Tibial artery (tissue), 4 donors: ENCODE results near the gene HBEGF.
A peak's percentile ranks its signal among the peaks of the same experiment; 100 is the strongest.

Experiments used
- DNase-seq, 2 donors: peaks; one replicate each; pipeline ENCODE4 v3.0.0-alpha.2; 2019
- H3K27ac ChIP-seq, 2 donors: fragments of 200-600 bp; sonication (generic) in 1 of 2; 1 replicate in 1 of 2; 2 replicates in 1 of 2; pipeline ENCODE4 v1.5.1; 2018 to 2019; ENCODE audit warnings: mild to moderate bottlenecking in 1 of 2
- H3K27me3 ChIP-seq, 2 donors: fragments of 200-600 bp; sonication (generic) in 1 of 2; one replicate each; pipeline versions ENCODE4 v1.5.1 to v1.6.0; 2016 to 2019
- H3K36me3 ChIP-seq, 3 donors: fragments of 200-600 bp; sonication (generic) in 2 of 3; one replicate each; pipeline ENCODE4 v1.5.1; 2016 to 2019; ENCODE audit warnings: mild to moderate bottlenecking in 2 of 3
- H3K4me1 ChIP-seq, 4 donors: fragments of 200-600 bp; sonication (generic) in 2 of 4; 1 replicate in 3 of 4; 2 replicates in 1 of 4; pipeline ENCODE4 v1.5.1; 2016 to 2019
- H3K4me3 ChIP-seq, 2 donors: fragments of 200-600 bp; sonication (generic) in 1 of 2; 1 replicate in 1 of 2; 2 replicates in 1 of 2; pipeline ENCODE4 v1.5.1; 2018 to 2019; ENCODE audit warnings: mild to moderate bottlenecking in 2 of 2
- H3K9me3 ChIP-seq, 3 donors: fragments of 200-600 bp; sonication (generic) in 1 of 3; one replicate each; pipeline ENCODE4 v1.5.1; 2016 to 2019
- intact Hi-C: fragments of 100-400 bp; cut with DNase I; formaldehyde crosslinking; loops from one replicate; pipeline ENCODE4 v1.15.0; 2023; ENCODE audit warnings: low total_unique reads
- TF ChIP-seq, protein P1 (sequence below), 2 experiments: fragments of 200-600 bp in 1 of 2; fragments of 450-650 bp in 1 of 2; IDR thresholded peaks; one replicate each; pipeline ENCODE4 v1.5.1; 2017 to 2019; ENCODE audit warnings: antibody characterized with exemption in 2 of 2, mild to moderate bottlenecking in 1 of 2, moderate library complexity in 1 of 2

The HBEGF gene

DNA sequence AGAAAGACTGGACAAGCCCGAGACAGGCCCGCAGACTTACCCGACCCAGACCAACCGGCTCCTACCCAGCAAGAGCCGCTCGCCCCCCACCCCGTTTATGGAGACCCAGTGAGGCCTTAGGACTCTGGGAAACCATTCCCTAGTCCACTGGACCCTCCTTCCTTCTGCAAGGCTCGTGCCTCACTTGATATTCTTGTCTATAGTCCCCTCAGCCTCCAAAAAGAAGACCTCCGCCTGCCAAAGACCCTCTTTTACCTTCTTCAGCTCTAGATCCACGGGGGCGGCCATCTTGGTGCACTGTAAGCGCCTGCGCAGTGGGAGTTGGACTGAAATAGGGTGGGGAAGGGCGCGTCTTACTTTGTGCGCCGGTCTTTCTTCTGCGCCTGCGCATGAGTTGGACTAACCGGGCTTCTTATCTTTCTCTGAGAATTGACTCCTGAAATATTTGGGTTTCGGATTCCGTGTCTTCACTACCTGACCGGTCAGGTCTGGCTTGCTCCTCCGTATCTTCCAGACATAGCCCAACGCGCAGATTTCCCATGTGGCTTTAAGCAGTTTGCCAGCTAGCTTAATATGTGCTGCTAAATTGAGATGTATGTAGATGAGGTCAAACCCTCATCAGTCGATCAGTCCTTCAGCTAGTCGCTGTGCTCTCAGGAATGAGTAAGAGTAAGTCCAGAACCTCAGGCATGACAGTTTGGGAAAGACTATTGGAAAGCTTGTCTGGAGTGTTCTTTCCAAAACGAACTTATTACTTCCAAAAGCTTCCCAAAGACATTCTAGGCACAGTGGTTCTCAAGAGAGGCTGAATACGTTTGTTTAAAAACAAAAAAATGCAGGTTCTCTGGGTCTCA lies 43.4 kb downstream of the HBEGF start, which contains the start of gene PFDN1:
PFDN1 (minus strand) TSS at position 316 of the 854 bp plus-strand sequence; CDS start at position 288, 28 bp downstream.
- intact Hi-C loops: loop anchor here (5.0 kb wide), 1 partner anchor 44 kb away; the partner anchor contains the start of gene HBEGF
- peak within 1 kb of the TSS; percentile 84 to 86 for H3K27ac ChIP-seq
- peak; percentile 95 for DNase-seq
- no peaks in the 10 kb centered on the region for H3K27me3 ChIP-seq
- H3K36me3 ChIP-seq: peaks cover 0 to 9% (median 3%) of the 10 kb centered on the region in 3 donors
- H3K4me3 ChIP-seq: peak within 1 kb of the TSS; percentile 72 to 97
- TF ChIP-seq, protein P1, sequence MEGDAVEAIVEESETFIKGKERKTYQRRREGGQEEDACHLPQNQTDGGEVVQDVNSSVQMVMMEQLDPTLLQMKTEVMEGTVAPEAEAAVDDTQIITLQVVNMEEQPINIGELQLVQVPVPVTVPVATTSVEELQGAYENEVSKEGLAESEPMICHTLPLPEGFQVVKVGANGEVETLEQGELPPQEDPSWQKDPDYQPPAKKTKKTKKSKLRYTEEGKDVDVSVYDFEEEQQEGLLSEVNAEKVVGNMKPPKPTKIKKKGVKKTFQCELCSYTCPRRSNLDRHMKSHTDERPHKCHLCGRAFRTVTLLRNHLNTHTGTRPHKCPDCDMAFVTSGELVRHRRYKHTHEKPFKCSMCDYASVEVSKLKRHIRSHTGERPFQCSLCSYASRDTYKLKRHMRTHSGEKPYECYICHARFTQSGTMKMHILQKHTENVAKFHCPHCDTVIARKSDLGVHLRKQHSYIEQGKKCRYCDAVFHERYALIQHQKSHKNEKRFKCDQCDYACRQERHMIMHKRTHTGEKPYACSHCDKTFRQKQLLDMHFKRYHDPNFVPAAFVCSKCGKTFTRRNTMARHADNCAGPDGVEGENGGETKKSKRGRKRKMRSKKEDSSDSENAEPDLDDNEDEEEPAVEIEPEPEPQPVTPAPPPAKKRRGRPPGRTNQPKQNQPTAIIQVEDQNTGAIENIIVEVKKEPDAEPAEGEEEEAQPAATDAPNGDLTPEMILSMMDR (IDR thresholded peaks at IDR 0.05): no peak
- peaks cover 0 to 30% (median 19%) of the 10 kb centered on the region in 4 donors for H3K4me1 ChIP-seq
- H3K9me3 ChIP-seq: no peaks in the 10 kb centered on the region

DNA sequence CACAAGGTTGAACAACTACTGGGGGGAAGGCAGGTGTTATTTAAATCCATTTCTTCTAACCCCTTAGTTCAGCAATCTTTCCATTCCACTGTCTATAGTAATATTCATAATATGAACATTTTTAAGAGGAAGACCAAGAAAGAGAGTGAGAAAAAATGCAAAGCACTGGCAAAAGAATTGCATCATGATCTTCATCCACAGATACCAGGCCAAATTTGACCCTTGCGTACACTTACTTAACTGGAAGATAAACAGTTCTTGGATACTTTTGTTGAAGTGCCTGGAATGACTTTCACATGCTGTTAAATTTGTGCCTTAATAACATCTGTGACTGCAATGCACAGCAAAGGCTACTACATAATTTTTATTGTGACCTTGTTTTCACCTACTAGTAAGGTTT lies 45.3 kb downstream of the HBEGF start:
- H3K27ac ChIP-seq: no peak overlapping the region
- intact Hi-C loops: loop anchor here (5.0 kb wide), 1 partner anchor 46 kb away; the partner anchor contains the start of gene HBEGF
- H3K36me3 ChIP-seq: peaks cover 0 to 9% (median 3%) of the 10 kb centered on the region in 3 donors
- H3K4me3 ChIP-seq: no peak overlapping the region
- no peaks in the 10 kb centered on the region for H3K27me3 ChIP-seq
- no peaks in the 10 kb centered on the region for H3K9me3 ChIP-seq
- DNase-seq: no peak
- peaks cover 0 to 47% (median 25%) of the 10 kb centered on the region in 4 donors for H3K4me1 ChIP-seq
- TF ChIP-seq, protein P1 (IDR thresholded peaks at IDR 0.05): no peak

DNA sequence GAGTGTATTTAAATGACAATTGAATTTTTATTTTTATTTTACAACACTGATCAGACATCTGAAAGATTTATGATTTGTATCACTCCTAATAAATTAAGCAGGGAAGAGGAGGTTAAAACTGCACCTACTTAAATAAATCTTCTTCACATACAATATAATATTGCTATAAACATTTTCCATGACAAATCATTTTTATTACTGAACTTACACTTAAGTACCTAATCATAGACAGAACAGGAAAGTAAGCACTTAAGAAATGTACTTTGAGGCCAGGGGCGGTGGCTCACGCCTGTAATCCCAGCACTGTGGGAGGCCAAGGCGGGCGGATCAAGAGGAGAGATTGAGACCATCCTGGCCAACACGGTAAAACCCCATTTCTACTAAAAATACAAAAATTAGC lies 47.3 kb downstream of the HBEGF start:
- no peak overlapping the region for H3K27ac ChIP-seq
- H3K4me1 ChIP-seq: peaks cover 0 to 65% (median 31%) of the 10 kb centered on the region in 4 donors
- H3K4me3 ChIP-seq: no peak overlapping the region

DNA sequence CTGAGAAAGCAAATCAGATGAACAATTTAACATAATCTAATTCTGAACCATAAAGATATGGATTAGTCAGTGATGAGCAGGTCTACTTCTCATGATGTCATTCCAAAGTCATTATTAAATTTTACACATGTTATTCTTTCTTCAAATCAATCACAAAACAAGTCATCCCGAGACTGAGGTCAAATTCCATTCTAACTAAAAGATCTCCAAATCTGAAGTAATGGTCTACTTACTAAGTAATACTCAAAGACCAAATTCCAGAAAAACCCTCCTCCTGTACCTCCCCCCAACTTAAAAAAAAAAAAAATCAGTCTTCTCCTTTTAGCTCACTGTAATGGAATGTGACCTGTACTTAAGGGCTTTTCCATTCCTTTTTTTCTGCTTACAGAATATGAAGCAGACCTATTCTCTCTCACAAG lies 48.2 kb downstream of the HBEGF start:
- DNase-seq: no peak
- Histone ChIP-seq H3K4me1 (peaks cover 0 to 67% (median 35%) of the 10 kb centered on the region in 4 donors), H3K9me3 (no peaks in the 10 kb centered on the region), H3K27me3 (no peaks in the 10 kb centered on the region), H3K36me3 (peaks cover 0 to 9% (median 3%) of the 10 kb centered on the region in 3 donors), H3K4me3 (no peak overlapping the region), H3K27ac (peak overlapping the region in 1 of 2 donors; percentile 18)
- TF ChIP-seq, protein P1 (IDR thresholded peaks at IDR 0.05): no peak
- intact Hi-C loops: no loop called here

More for the DNA sequence above, 47.3 kb downstream of the HBEGF start:
- Histone ChIP-seq H3K9me3 (no peaks in the 10 kb centered on the region), H3K27me3 (no peaks in the 10 kb centered on the region), H3K36me3 (peaks cover 0 to 9% (median 3%) of the 10 kb centered on the region in 3 donors)
- intact Hi-C loops: no loop called here
- TF ChIP-seq, protein P1 (IDR thresholded peaks at IDR 0.05): no peak
- no peak for DNase-seq

DNA sequence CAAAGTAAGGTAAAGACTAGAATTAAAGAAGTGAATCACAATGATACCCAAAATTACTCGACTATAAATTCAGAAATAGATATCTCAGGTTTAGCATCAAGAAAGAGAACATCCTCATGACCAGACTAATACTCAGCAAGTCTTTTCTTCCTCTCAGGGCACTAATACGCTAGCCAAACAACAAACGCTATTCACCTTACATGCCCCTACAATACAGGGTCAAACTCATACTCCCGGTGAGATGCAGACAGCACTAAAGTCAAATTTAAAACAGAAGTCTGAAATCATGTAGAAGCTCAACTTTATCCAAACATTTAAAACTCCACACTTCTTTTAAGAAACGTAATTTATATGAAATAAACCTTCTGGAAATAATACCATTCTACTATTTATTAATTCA lies 49.1 kb downstream of the HBEGF start:
- Histone ChIP-seq H3K9me3 (no peaks in the 10 kb centered on the region), H3K27me3 (no peaks in the 10 kb centered on the region), H3K4me3 (no peak overlapping the region), H3K4me1 (peaks cover 4 to 75% (median 42%) of the 10 kb centered on the region in 4 donors), H3K27ac (peak overlapping the region in 1 of 2 donors; percentile 18), H3K36me3 (peaks cover 0 to 9% (median 3%) of the 10 kb centered on the region in 3 donors)
- TF ChIP-seq, protein P1 (IDR thresholded peaks at IDR 0.05): no peak
- intact Hi-C loops: no loop called here
- DNase-seq: no peak
